Measurements from ENCODE around the gene KCTD20. TPM values are rescaled to one million over a fixed set of nuclear protein-coding genes. Genes with fewer than 3 reads are reported as not detected.

The KCTD20 gene
- total and polyA plus RNA-seq, 4 donors = 9.5 to 48.5 (median 32.2) TPM

- no peak overlapping the region for H3K4me3 ChIP-seq (ENCODE audit: low read depth in 1 of 3, low read length in 3 of 3)
- no peaks in the 10 kb centered on the region for H3K9me3 ChIP-seq (ENCODE audit: control insufficient read depth in 4 of 4, low read length in 3 of 4)
- TF ChIP-seq GABPA (IDR thresholded peaks at IDR 0.05 in 1 of 2, conservative IDR thresholded peaks at IDR 0.05 in 1 of 2) (no peak), TAF1 (conservative IDR thresholded peaks at IDR 0.05) (no peak), YY1 (IDR thresholded peaks at IDR 0.05) (no peak), JUND (IDR thresholded peaks at IDR 0.05) (no peak), FOXA1 (IDR thresholded peaks at IDR 0.05) (no peak), NR2F2 (IDR thresholded peaks at IDR 0.05) (no peak), RAD21 (IDR thresholded peaks at IDR 0.05) (no peak), FOXA2 (IDR thresholded peaks at IDR 0.05) (no peak)
- TF ChIP-seq, protein P1, sequence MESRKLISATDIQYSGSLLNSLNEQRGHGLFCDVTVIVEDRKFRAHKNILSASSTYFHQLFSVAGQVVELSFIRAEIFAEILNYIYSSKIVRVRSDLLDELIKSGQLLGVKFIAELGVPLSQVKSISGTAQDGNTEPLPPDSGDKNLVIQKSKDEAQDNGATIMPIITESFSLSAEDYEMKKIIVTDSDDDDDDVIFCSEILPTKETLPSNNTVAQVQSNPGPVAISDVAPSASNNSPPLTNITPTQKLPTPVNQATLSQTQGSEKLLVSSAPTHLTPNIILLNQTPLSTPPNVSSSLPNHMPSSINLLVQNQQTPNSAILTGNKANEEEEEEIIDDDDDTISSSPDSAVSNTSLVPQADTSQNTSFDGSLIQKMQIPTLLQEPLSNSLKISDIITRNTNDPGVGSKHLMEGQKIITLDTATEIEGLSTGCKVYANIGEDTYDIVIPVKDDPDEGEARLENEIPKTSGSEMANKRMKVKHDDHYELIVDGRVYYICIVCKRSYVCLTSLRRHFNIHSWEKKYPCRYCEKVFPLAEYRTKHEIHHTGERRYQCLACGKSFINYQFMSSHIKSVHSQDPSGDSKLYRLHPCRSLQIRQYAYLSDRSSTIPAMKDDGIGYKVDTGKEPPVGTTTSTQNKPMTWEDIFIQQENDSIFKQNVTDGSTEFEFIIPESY (IDR thresholded peaks at IDR 0.05) = no peak
- TF ChIP-seq, protein P2, sequence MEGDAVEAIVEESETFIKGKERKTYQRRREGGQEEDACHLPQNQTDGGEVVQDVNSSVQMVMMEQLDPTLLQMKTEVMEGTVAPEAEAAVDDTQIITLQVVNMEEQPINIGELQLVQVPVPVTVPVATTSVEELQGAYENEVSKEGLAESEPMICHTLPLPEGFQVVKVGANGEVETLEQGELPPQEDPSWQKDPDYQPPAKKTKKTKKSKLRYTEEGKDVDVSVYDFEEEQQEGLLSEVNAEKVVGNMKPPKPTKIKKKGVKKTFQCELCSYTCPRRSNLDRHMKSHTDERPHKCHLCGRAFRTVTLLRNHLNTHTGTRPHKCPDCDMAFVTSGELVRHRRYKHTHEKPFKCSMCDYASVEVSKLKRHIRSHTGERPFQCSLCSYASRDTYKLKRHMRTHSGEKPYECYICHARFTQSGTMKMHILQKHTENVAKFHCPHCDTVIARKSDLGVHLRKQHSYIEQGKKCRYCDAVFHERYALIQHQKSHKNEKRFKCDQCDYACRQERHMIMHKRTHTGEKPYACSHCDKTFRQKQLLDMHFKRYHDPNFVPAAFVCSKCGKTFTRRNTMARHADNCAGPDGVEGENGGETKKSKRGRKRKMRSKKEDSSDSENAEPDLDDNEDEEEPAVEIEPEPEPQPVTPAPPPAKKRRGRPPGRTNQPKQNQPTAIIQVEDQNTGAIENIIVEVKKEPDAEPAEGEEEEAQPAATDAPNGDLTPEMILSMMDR (IDR thresholded peaks at IDR 0.05; ENCODE audit: low read depth, low read length, missing input control) = no peak
- TF ChIP-seq, protein P3, sequence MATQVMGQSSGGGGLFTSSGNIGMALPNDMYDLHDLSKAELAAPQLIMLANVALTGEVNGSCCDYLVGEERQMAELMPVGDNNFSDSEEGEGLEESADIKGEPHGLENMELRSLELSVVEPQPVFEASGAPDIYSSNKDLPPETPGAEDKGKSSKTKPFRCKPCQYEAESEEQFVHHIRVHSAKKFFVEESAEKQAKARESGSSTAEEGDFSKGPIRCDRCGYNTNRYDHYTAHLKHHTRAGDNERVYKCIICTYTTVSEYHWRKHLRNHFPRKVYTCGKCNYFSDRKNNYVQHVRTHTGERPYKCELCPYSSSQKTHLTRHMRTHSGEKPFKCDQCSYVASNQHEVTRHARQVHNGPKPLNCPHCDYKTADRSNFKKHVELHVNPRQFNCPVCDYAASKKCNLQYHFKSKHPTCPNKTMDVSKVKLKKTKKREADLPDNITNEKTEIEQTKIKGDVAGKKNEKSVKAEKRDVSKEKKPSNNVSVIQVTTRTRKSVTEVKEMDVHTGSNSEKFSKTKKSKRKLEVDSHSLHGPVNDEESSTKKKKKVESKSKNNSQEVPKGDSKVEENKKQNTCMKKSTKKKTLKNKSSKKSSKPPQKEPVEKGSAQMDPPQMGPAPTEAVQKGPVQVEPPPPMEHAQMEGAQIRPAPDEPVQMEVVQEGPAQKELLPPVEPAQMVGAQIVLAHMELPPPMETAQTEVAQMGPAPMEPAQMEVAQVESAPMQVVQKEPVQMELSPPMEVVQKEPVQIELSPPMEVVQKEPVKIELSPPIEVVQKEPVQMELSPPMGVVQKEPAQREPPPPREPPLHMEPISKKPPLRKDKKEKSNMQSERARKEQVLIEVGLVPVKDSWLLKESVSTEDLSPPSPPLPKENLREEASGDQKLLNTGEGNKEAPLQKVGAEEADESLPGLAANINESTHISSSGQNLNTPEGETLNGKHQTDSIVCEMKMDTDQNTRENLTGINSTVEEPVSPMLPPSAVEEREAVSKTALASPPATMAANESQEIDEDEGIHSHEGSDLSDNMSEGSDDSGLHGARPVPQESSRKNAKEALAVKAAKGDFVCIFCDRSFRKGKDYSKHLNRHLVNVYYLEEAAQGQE (IDR thresholded peaks at IDR 0.05) = no peak
- no peak overlapping the region for H3K9ac ChIP-seq (ENCODE audit: low read depth in 1 of 2, low read length in 2 of 2)
- H3K27me3 ChIP-seq (ENCODE audit: control insufficient read depth in 4 of 4, insufficient read depth in 4 of 4, low read length in 3 of 4) = no peaks in the 10 kb centered on the region
- H3K4me1 ChIP-seq (ENCODE audit: control insufficient read depth in 4 of 4, insufficient read depth in 4 of 4, low read length in 3 of 4) = no peaks in the 10 kb centered on the region
- peaks cover under 1 to 11% (median 2%) of the 10 kb centered on the region in 4 donors for H3K36me3 ChIP-seq (ENCODE audit: control insufficient read depth in 4 of 4, insufficient read depth in 3 of 4, low read depth in 1 of 4, low read length in 3 of 4)
- WGBS = over 99% methylated on average over 2 of the region's 2 CpGs
- H3K27ac ChIP-seq (ENCODE audit: low read depth in 1 of 2, low read length in 2 of 2) = no peak overlapping the region
- DNase-seq (ENCODE audit: low spot score) = no peak
Observed at GRCh38 chr6:36504982-36505381, 62.2 kb downstream of the KCTD20 start.

GRCh38 chr6:36505744-36506534 lies 63.1 kb downstream of the KCTD20 start:
- no peak overlapping the region for H3K9ac ChIP-seq (ENCODE audit: low read depth in 1 of 2, low read length in 2 of 2)
- no peaks in the 10 kb centered on the region for H3K27me3 ChIP-seq (ENCODE audit: control insufficient read depth in 4 of 4, insufficient read depth in 4 of 4, low read length in 3 of 4)
- H3K4me1 ChIP-seq (ENCODE audit: control insufficient read depth in 4 of 4, insufficient read depth in 4 of 4, low read length in 3 of 4) = peaks cover 0 to 6% (median 2%) of the 10 kb centered on the region in 4 donors
- H3K9me3 ChIP-seq (ENCODE audit: control insufficient read depth in 4 of 4, low read length in 3 of 4) = no peaks in the 10 kb centered on the region
- WGBS = 87% methylated on average over 6 of the region's 6 CpGs
- TF ChIP-seq YY1 (IDR thresholded peaks at IDR 0.05) (no peak), NR2F2 (IDR thresholded peaks at IDR 0.05) (no peak), RXRA (IDR thresholded peaks at IDR 0.05) (no peak), TAF1 (conservative IDR thresholded peaks at IDR 0.05) (no peak), SP1 (IDR thresholded peaks at IDR 0.05) (no peak)
- no peak overlapping the region for H3K27ac ChIP-seq (ENCODE audit: low read depth in 1 of 2, low read length in 2 of 2)
- no peak for DNase-seq (ENCODE audit: low spot score)
- no peak overlapping the region for H3K4me3 ChIP-seq (ENCODE audit: low read depth in 1 of 3, low read length in 3 of 3)
- H3K36me3 ChIP-seq (ENCODE audit: control insufficient read depth in 4 of 4, insufficient read depth in 3 of 4, low read depth in 1 of 4, low read length in 3 of 4) = peaks cover 0 to 11% (median 2%) of the 10 kb centered on the region in 4 donors

Data from liver (tissue), 9 donors.